HepG2 (cell line): ENCODE data around the gene UNC5B. TPM values are rescaled to one million over a fixed set of nuclear protein-coding genes. Genes with fewer than 3 reads are reported as not detected.
A peak's percentile ranks its signal among the peaks of the same experiment; 100 is the strongest.

ENCODE experiments used
- ATAC-seq: fragments of 200-7000 bp; cut with Tn5 transposase; 3 replicates; pipeline ENCODE4 v1.9.1; 2020; ENCODE audit warnings: mild to moderate bottlenecking, moderate library complexity
- BruUV-seq: library from RNA; stranded (reverse); fragments of 400-500 nt; replicated peaks from 2 replicates; lab custom pipeline; 2021; lab: Mats Ljungman, UMichigan
- CTCF ChIA-PET: fragments of 300-600 bp; formaldehyde crosslinking; extraction: SDS; loops from one replicate; lab custom pipeline; 2021; ENCODE audit warnings: low total read pairs, inconsistent platforms, low intra/inter-chr PET ratio; lab: Yijun Ruan, JAX
- POLR2A ChIA-PET: fragments of 350-600 bp; sonication (Branson Sonifier 250); formaldehyde crosslinking; loops from one replicate; lab custom pipeline; 2020; ENCODE audit warnings: antibody characterized with exemption, inconsistent platforms; lab: Yijun Ruan, JAX
- DNase-seq: peaks from one replicate; pipeline ENCODE4 v3.0.0-alpha.2; 2015; ENCODE audit warnings: low spot score
- FAIRE-seq: peaks from 3 replicates; lab custom pipeline; 2011; peaks lifted over from hg19 to GRCh38; lab: Jason Lieb, UNC
- H2AFZ ChIP-seq: one replicate; pipeline ENCODE4 v1.6.1; 2011; ENCODE audit warnings: low read length, inconsistent platforms
- H3K27ac ChIP-seq: fragments of 300-600 bp; 3 replicates; pipeline ENCODE4 v1.8.0; 2011; ENCODE audit warnings: mixed run types, mild to moderate bottlenecking, mixed read lengths, low read length, inconsistent platforms; ENCODE audit not compliant: insufficient read depth; ENCODE audit errors: extremely low read length
- H3K27me3 ChIP-seq, 2 experiments: fragments of 200-600 bp in 1 of 2; 2 replicates in 1 of 2; 3 replicates in 1 of 2; pipeline versions ENCODE4 v1.6.0 to v1.8.0; 2011; ENCODE audit warnings: low read length in 2 of 2, mild to moderate bottlenecking in 2 of 2, moderate library complexity in 2 of 2, inconsistent platforms in 1 of 2; ENCODE audit not compliant: insufficient read depth in 2 of 2, control insufficient read depth in 1 of 2
- H3K36me3 ChIP-seq, 2 experiments: fragments of 200-600 bp in 1 of 2; replicated peaks in 1 of 2; 2 replicates in 1 of 2; 3 replicates in 1 of 2; pipeline versions ENCODE4 v1.5.1 to v1.8.0; 2011; ENCODE audit warnings: low read length in 2 of 2, inconsistent platforms in 1 of 2; ENCODE audit not compliant: insufficient read depth in 2 of 2, control insufficient read depth in 1 of 2
- H3K4me1 ChIP-seq: 2 replicates; pipeline ENCODE4 v1.5.1; 2012; ENCODE audit warnings: low read length, inconsistent platforms; ENCODE audit not compliant: insufficient read depth
- H3K4me2 ChIP-seq: 2 replicates; pipeline ENCODE4 v1.6.0; 2011; ENCODE audit warnings: low read depth, low read length, inconsistent platforms
- H3K4me3 ChIP-seq, 3 experiments: fragments of 200-600 bp in 1 of 3; sonication (generic), shearing (Covaris generic) in 1 of 3; replicated peaks in 1 of 3; 2 replicates each; pipeline ENCODE4 v1.5.1; 2011 to 2016; ENCODE audit warnings: low read length in 3 of 3, inconsistent platforms in 2 of 3, low read depth in 2 of 3, mild to moderate bottlenecking in 2 of 3, control low read depth in 1 of 3, mixed read lengths in 1 of 3; ENCODE audit not compliant: insufficient read depth in 1 of 3
- H3K79me2 ChIP-seq: one replicate; pipeline ENCODE4 v1.6.1; 2011; ENCODE audit warnings: low read length, inconsistent platforms; ENCODE audit not compliant: insufficient read depth
- H3K9ac ChIP-seq: 2 replicates; pipeline ENCODE4 v1.6.0; 2011; ENCODE audit warnings: mild to moderate bottlenecking, low read depth, low read length, inconsistent platforms; ENCODE audit not compliant: insufficient read depth
- H3K9me3 ChIP-seq: 2 replicates; pipeline ENCODE4 v1.5.1; 2012; ENCODE audit warnings: mild to moderate bottlenecking, low read length
- H4K20me1 ChIP-seq: 2 replicates; pipeline ENCODE4 v1.6.0; 2011; ENCODE audit warnings: inconsistent platforms, mild to moderate bottlenecking, low read length, moderate library complexity; ENCODE audit not compliant: insufficient read depth
- CREB3 ChIP-seq: sonication (generic); formaldehyde crosslinking; IDR thresholded peaks from 2 replicates; pipeline ENCODE4 v1.5.0; 2020; ENCODE audit warnings: missing genetic modification reagents
- CSRNP1 ChIP-seq: sonication (generic); formaldehyde crosslinking; IDR thresholded peaks from 2 replicates; pipeline ENCODE4 v1.8.1; 2023; ENCODE audit warnings: mild to moderate bottlenecking, missing genetic modification reagents
- RORA ChIP-seq: sonication (generic); formaldehyde crosslinking; IDR thresholded peaks from 2 replicates; pipeline ENCODE4 v1.5.0; 2020; ENCODE audit warnings: mild to moderate bottlenecking, missing genetic modification reagents, moderate library complexity
- SOX13 ChIP-seq, 3 experiments: fragments of 450-650 bp in 1 of 3; sonication (generic) in 1 of 3; formaldehyde crosslinking in 1 of 3; IDR thresholded peaks in 2 of 3; conservative IDR thresholded peaks in 1 of 3; 2 replicates each; pipeline versions ENCODE4 v1.5.0 to v1.6.1; 2016 to 2020; ENCODE audit warnings: antibody characterized with exemption in 1 of 3, mild to moderate bottlenecking in 1 of 3, missing compliant biosample characterization in 1 of 3, missing genetic modification reagents in 1 of 3, moderate library complexity in 1 of 3
- TEAD3 ChIP-seq: optimal IDR thresholded peaks from 2 replicates; pipeline ENCODE3; 2016; ENCODE audit warnings: borderline replicate concordance
- ZNF235 ChIP-seq: sonication (generic); formaldehyde crosslinking; IDR thresholded peaks from 2 replicates; pipeline ENCODE4 v1.8.1; 2023; ENCODE audit warnings: mild to moderate bottlenecking, missing genetic modification reagents, borderline replicate concordance
- ZNF431 ChIP-seq: sonication (generic); formaldehyde crosslinking; IDR thresholded peaks from 2 replicates; pipeline ENCODE4 v1.9.0; 2022; ENCODE audit warnings: missing genetic modification reagents, low read depth, mild to moderate bottlenecking, borderline replicate concordance
- WGBS: methylation state at CpG from one replicate; pipeline ENCODE4 v1.1.6; 2017; ENCODE audit warnings: low lambda C conversion rate; 5-methylcytosine and 5-hydroxymethylcytosine counted together
- in situ Hi-C: cut with HindIII; loops from 2 replicates; pipeline ENCODE4 v1.10.0; 2017; ENCODE audit warnings: low pct_unique_long_range_greater_than_20kb; ENCODE audit not compliant: extremely low pct_ligation_motif_present
- intact Hi-C: fragments of 100-400 bp; cut with micrococcal nuclease; formaldehyde crosslinking; loops from one replicate; pipeline ENCODE4 v1.10.0; 2022; ENCODE audit not compliant: unreplicated experiment
- polyA plus RNA-seq, 8 experiments: library from polyadenylated mRNA; depleted of rRNA in 3 of 8; stranded (reverse) in 7 of 8; unstranded in 1 of 8; fragments of >200 nt; fragmentation: Illumina TruSeq in 4 of 8; extraction: Trizol in 4 of 8; gene quantifications; 2 replicates each; pipeline versions ENCODE4 v1.2.1 to v1.2.3, GENCODE V29; 2011 to 2016; ENCODE audit warnings: low read depth in 4 of 8, missing spikeins in 1 of 8, mixed read lengths in 1 of 8; ENCODE audit not compliant: insufficient read depth in 1 of 8
- total RNA-seq, 5 experiments: library from RNA; depleted of rRNA; stranded (reverse); fragments of >200 nt; fragmentation: Illumina TruSeq; extraction: Trizol; gene quantifications; 2 replicates each; pipeline ENCODE4 v1.2.3, GENCODE V29; 2016; ENCODE audit warnings: low read depth in 1 of 5
- TF ChIP-seq, protein P1 (sequence below): sonication (generic); formaldehyde crosslinking; IDR thresholded peaks from 2 replicates; pipeline ENCODE4 v1.5.0; 2020; ENCODE audit warnings: missing genetic modification reagents, mild to moderate bottlenecking, borderline replicate concordance

Gene UNC5B
- total and polyA plus RNA-seq, 2 of the 13 experiments (the other 11 are each of a cell fraction or from before 2014, with no cell fraction given), result 0.07 TPM

GRCh38 chr10:71263376-71263775 lies 51.0 kb downstream of the UNC5B start:
- no peak overlapping the region for H2AFZ ChIP-seq
- ATAC-seq, result no peak
- H3K9ac ChIP-seq, result no peak overlapping the region
- ChIA-PET CTCF (no interaction called here), POLR2A (no interaction called here)
- intact Hi-C loops, result loop anchor here (2.0 kb wide), 1 partner anchor 49 kb away; no protein-coding TSS in a partner anchor
- H3K79me2 ChIP-seq, result no peaks in the 10 kb centered on the region
- H3K4me2 ChIP-seq, result no peak overlapping the region
- in situ Hi-C loops, result no loop called here
- WGBS, result 21% methylated on average over 7 of the region's 9 CpGs
- H3K4me3 ChIP-seq, result no peak overlapping the region
- H3K27me3 ChIP-seq, result peaks cover 2 to 24% of the 10 kb centered on the region in 2 experiments; a peak in 3 of 5 replicates
- BruUV-seq, result no TSS peak
- no peaks in the 10 kb centered on the region for H3K9me3 ChIP-seq
- no peak for DNase-seq
- H3K27ac ChIP-seq, result no peak overlapping the region
- H3K4me1 ChIP-seq, result peaks cover 13% of the 10 kb centered on the region
- H4K20me1 ChIP-seq, result no peaks in the 10 kb centered on the region
- no peak for FAIRE-seq
- no peaks in the 10 kb centered on the region for H3K36me3 ChIP-seq
- TF ChIP-seq CSRNP1 (CRISPR knock-in tag) (no peak), RORA (CRISPR knock-in tag) (no peak), SOX13 (IDR thresholded peaks at IDR 0.05) (no peak), SOX13 (CRISPR knock-in tag; conservative IDR thresholded peaks at IDR 0.05 in 1 of 2, IDR thresholded peaks at IDR 0.05 in 1 of 2) (0 out of 4 replicates have a peak, but pooled peaks of 1 of the 2 experiments have one; percentile 13), TEAD3 (CRISPR knock-in tag) (no peak), CREB3 (CRISPR knock-in tag) (no peak), ZNF235 (CRISPR knock-in tag) (no peak), ZNF431 (CRISPR knock-in tag) (no peak)
- TF ChIP-seq, protein P1, sequence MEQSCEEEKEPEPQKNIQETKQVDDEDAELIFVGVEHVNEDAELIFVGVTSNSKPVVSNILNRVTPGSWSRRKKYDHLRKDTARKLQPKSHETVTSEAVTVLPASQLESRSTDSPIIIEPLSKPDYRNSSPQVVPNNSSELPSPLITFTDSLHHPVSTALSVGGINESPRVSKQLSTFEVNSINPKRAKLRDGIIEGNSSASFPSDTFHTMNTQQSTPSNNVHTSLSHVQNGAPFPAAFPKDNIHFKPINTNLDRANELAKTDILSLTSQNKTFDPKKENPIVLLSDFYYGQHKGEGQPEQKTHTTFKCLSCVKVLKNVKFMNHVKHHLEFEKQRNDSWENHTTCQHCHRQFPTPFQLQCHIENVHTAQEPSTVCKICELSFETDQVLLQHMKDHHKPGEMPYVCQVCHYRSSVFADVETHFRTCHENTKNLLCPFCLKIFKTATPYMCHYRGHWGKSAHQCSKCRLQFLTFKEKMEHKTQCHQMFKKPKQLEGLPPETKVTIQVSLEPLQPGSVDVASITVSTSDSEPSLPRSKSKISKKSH, result no peak
- TF ChIP-seq, all 625 proteins: peak for 1
